GM18517 (cell line): ENCODE measurements around the gene TBCE.
A peak's percentile ranks its signal among the peaks of the same experiment; 100 is the strongest.

Source experiments
- ATAC-seq: cut with Tn5 transposase; IDR thresholded peaks from one replicate; pipeline ENCODE4 v1.9.1; 2021; ENCODE audit warnings: mild to moderate bottlenecking, moderate library complexity; ENCODE audit not compliant: unreplicated experiment

TBCE gene

DNA sequence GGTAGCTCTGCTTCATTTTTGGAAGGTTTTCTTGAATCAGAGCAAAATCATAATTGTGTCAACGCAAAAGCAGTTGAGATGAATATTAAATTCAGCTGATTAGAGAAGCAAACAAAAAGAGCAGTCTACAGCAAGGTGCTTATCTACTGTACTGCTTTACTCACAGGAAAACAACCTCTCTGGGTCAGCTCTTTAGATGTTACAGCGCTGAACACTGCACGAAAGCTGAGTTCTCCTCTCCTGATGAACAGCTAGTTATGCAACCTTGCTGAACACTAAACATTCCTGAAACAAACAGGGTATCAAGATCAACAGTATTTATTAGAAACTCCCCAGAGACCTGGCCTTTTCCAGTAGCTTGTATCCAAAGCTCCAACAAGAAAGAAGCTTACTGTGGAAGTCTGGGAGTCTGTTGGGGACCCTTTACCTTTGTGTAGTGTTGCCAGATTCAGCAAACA lies 41.3 kb downstream of the TBCE start:
- ATAC-seq: no peak

DNA sequence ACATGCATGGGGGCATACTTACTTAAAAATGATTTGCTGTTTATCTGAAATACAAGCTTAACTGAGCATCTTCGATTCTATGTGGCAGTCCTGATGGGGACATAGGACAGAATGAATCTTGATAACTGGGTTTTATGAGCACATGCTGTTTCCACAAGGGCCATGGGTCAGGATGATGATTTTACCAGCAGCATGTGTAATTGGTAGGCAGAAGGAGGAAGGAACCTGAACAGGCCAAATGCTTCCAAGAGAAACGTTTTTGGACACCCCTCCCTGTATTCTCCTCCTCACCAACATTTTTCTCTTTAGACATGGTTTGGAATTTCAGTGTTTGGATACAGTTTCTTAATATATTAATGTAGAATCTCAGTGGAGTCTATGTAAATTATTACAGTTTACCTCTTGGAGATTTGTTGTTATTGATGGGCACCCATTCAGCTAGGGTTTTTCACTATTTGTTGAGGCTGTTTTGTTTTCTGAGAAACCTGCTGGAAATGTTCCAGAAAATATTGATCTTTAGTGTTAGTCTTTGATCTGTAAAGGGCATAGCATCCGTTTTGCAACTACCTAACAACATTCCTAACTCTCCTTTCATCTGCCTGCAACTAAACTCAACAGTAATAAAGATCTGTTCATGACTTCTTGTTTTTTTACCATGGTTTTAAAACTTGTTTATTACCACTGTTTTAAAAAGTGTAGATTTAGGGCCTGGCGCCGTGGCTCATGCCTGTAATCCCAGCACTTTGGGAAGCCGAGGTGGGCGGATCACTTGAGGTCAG lies 42.0 kb downstream of the TBCE start:
- ATAC-seq: no peak

DNA sequence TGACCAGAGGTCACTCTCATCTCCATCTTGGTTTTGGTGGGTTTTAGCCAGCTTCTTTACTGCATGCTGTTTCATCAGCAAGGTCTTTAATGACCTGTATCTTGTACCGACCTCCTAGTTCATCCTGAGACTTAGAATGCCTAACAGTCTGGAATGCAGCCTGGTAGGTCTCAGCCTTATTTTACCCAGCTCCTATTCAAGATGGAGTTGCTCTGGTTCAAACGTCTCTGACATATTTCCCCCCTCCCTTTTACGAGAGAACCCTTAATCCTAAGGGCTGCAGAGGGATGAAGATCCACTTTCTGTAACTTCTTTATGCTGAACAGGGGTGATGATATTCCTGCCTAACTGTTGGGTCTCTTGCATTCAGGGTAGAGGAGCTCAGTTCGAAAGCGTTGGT lies 43.2 kb downstream of the TBCE start:
- no peak for ATAC-seq

DNA sequence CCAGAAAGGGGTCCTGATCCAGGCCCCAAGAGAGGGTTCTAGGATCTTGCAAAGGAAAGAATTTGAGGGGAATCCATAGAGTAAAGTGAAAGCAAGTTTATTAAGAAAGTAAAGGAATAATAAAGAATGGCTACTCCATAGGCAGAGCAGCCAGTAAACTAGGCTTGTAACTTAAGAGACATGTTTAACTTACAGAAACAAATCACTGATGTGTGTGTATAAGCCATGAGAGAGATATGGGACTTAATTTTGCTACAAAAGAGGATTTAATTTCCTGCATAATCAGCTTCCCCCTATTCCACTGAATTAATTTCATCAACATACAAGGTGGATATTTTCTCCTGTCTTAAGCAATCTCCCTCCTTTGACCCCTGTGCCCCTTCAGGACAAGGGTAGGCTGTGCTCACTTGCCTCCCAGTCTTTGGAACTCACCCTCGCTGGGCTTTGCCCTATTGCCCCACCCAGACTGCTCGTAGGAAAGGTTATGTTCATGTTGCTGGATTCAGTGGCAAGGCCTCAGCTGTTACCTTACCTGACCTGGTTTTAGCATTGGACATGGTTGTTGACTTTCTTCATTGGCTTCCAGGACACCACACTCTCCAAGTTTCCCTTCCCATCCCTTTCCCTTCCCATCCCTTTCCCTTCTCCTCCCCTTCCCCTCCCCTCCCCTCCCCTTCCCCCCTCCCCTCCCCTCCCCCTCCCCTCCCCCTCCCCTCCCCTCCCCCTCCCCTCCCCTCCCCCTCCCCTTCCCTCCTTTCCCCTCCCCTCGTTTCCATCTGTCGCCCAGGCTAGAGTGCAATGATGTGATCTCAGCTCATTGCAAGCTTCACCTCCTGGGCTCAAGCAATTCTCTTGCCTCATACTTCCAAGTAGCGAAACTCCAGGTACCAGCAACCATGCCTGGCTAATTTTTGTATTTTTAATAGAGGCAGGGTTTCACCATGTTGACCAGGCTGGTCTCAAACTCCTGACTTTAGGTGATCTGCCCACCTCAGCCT lies 44.6 kb downstream of the TBCE start:
- no peak for ATAC-seq

DNA sequence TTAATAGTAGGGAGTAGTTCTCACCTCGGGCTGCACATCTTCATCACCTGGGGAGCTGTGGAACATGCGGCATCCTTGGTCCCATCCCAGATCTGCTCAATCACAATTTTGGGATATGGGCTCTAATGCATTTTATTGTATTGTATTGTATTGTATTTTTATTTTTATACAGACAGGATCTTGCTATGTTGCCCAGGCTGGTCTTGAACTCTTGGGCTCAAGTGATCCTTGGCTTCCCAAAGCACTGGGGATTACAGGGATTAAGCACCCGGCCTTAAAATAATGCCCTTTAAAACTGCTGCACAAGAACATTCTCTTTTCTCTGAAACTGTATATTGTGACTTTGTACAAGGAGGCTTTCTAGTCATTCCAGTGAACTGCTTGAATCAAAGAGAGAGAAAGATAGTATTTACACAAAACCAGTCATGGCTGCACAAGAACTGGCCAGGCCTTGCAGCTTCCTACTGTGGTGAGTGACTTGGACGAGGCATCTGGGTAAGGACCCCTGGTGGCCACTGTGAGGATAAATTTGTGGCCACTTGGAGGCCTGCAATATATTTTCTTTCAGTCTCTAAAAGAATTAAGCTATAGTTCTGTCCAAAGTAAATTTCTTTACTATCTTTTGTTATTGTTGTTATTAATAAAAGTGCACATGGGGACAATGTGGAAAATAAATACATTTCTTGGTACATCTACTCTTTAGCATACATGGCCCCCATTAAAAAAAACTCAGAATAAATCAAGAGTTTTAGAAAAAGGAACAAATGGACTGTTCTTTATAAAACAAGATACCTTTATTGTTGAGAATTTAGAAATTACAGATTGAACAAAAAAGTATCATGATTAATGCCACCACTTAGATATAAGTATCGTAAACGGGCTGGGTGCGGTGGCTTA lies 48.0 kb downstream of the TBCE start:
- ATAC-seq: peak; percentile 67

DNA sequence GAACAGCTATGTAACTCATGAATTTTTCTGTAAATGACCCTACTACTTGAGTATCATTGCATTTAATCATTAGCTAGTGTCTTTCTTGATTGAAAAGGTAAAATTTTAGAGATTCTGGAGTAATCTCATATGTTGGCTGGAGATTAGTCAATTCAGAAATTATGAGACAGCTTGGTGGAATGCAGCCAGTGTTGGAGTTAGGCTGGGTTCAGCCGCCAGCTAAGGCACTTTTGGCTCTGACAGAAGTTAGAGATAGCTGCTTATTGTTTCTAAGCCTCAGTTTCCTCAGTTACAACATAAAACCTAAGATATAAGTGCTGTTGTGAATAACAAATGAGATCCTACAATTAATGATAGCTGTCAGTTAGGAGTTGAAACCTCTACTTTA lies 49.4 kb downstream of the TBCE start:
- no peak for ATAC-seq

DNA sequence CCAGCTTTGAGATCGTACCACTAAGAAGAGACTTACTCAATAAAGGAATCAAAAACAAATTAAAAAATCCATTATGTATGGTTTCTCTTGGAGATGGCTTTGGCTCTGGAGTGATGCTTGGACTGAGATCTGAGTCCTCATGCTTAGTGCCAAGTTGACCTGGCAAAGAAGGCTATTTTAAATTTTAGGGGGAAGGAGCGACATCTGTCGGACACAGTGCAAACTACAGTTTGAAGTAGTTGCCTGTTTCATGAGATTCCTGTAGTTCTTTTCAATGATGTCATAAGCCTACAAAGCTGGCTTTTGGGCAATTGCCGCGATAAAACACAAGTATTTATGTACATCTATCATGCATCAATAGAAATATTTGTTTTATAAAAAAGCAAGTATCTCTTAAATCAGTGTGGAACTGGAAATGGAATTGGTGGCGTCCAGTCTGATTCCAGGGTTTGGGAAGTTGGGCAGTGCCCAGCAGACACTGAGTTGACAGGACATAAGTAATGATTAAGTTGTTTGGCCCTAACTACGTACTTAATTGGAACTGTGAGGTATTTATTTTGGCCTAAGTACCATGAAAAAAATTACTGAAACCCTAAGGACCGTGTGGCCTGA lies 50.0 kb downstream of the TBCE start:
- ATAC-seq: peak; percentile 52

DNA sequence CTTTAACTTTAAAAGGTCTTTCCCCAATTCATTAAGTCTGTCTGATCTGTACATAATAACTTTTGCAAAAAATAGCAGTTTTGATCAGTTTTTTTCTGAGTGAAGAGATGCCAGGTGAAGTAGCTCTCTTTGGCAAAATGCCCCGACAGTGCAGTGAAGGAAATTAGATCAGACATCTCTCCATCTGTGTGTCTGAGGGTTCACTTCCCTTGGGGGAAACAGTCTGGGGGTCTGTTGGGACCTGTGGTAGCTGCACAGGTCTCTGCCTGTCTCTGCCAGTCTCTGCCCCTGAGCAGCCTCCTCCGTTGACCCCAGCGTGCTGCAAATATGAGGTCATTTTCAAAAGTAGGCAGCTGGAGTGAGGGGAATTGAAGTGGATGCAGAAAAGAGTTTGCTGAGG lies 54.5 kb downstream of the TBCE start:
- ATAC-seq: no peak

DNA sequence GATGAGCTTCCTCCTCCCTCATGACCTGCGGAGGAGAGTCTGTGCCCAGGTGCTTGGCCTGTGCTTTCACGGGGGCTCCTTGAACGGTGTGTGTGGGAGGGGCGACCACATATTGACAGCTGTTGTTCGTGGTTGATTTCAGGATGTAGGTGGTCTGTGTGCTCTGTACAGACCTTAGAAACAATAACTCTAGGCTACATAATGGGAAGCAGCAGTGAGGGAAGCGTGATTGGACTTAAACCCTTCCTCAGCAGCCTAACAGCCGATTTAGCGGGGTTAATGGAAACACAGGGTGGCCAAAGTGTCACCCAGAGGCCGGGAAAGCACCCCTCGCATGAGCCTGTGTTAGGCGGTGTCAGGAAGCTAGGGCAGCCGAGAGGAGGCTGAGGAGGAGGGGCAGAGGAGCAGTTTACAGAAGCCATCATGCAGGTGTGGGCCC lies 56.0 kb downstream of the TBCE start:
- ATAC-seq: no peak

DNA sequence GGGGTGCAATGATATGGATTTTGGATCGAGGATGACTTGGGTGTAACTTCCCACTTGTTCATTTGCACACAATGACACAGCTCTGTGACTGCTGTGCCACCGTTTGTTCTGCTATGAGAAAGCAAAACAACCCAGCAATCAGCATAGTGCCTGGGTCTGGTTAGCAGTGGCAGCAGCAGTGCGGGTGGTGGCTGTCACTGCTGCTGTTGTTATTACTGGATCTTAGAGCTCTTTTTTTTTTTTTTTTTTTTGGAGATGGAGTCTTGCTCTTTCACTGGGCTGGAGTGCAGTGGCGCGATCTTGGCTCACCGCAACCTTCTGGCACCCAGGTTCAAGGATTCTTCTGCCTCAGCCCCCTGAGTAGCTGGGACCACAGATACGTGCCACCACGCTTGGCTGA lies 56.9 kb downstream of the TBCE start:
- ATAC-seq: no peak

DNA sequence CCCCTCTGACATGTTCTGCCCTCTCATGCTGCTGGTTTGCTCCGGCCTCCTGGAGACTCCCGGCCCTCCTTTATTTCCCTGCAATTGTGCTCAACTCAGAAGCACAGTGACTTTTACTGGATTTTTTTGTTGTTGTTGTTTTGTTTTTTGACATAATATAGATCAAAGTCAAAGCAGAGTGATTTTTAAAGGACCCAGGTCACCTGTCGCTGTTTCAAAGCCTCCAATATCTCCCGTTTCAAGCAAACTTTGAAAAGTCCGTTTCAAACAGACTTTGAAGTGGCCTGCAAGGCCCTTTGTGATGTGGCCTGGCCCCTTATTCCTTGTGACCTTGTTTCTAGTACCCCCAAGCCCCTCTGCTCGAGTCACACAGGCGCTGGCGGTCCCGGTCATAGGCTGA lies 58.1 kb downstream of the TBCE start:
- ATAC-seq: no peak

DNA sequence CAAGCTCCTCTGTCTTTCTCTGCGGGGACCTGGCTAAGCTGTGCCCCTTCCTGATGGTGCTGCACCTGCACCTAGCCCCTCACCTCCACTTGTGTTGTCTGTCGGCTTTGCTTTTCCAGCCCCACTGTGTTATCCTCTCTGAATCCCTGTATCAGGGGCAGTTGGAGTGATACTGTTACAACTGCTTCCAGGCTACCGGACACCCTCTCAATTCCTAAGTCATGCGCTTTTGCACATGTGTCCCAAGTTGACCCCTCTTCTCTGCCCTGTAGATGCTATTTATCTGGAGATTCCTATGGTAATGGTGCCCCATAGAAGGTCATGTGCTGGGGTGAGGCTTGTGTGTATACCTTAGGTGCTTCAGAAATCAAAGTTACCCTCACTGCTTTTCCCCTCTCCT lies 58.9 kb downstream of the TBCE start:
- ATAC-seq: no peak

DNA sequence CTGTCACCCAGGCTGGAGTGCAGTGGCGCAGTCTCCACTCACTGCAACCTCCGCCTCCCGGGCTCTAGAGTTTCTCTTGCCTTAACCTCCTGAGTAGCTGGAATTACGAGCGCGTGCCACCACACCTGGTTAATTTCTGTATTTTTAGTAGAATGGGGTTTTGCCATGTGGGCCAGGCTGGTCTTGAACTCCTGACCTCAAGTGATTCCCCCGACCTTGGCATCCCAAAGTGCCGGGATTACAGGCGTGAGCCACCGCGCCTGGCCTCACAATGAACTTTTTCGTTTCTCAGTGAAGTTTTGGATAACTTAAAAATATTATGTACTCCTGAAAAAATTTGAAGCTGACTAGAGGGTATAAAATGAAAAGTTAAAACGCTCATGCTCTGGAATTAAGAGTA lies 59.5 kb downstream of the TBCE start:
- no peak for ATAC-seq

DNA sequence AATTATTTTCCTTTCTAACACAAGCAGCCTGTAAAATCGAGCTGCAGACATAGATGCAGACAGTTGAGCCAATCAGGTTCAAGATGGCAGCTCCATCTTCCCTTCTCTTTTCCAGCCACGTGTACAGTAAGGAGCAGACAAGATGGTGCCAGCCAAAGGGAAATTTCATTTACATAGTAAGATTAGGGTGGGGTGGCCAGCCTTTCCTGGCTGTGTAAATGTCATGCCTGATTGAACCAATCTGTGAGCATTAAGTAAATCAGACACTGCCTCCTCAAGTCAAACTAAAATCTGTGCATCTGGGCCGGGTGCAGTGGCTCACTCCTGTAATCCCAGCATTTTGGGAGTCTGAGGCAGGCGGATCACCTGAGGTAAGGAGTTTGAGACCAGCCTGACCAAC lies 60.2 kb downstream of the TBCE start:
- ATAC-seq: no peak

DNA sequence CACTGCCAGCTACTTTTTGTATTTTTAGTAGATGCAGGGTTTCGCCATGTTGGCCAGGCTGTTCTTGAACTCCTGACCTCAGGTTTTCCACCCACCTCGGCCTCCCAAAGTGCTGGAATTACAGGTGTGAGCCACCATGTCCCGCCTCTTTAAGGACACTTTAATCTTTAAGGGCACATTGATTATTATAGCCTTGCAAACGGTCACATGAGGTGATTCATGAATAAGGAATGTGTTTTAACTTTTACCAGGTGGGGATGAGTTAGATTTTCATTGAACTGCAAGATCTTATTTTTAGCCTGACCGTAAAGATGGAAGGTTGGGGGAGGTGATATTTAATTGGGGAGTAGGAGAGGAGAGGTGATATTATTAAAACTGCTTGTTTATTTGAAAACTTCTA lies 61.9 kb downstream of the TBCE start:
- no peak for ATAC-seq

DNA sequence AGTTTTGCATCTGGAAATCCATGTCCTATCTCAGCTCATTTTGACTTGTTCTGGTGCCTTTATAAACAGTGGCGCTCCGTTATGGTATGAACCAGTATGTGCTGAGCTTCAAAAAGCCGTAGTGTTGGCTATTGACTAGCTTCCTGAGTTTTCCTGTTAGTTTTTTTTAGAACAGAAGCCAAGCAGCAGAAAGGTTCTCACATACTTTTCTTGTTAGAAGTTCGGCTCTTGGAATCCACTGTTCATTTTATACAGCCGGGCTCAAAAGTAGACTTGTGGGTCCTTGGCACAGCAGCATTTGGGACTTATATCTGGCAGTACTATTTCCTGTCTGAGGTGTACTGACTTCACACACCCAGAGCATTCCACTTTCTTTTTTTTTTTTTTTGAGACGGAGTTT lies 63.8 kb downstream of the TBCE start:
- no peak for ATAC-seq

DNA sequence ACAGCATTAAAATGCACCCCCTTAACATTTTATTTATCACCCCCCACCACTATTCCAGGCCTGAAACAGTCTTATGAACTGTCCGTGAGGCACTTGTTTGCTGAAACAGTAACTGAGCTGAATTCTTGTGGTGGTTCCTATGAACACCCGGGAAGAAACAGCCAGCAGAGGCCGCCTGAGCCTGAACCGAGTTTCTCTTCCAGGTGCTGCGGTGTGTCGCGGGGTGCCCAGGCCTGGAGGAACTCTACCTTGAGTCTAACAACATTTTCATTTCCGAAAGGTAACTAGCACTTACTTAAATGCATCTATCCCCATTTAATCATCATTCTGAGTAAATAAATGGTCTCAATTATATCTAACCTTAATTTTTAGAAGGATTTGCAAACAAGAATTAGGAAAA lies 66.8 kb downstream of the TBCE start:
- no peak for ATAC-seq

DNA sequence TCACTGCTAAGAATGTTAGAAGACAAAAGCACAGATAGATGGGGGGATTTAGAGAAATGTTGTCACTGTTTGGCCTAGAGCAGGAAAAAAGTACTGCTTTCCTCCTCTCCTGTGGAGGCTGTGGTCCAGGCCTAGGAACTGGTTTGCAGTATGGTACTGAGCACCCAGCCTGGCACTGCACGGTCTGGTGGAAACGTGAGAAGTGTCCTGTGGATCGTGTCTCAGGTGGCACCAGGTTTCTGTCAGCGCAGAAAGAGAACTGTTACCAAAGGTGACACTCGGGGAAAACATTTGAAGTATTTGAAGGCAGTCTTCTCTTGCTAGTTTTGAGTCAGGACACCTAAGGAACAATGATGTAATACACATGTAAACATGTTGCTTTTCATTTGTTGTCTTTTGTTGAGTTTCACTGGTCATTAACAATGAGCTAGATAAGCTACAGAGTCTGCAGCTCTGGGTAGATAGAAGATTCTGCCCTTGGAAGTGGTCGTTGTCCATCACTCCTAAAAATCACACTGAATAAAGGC lies 74.0 kb downstream of the TBCE start:
- ATAC-seq: no peak

DNA sequence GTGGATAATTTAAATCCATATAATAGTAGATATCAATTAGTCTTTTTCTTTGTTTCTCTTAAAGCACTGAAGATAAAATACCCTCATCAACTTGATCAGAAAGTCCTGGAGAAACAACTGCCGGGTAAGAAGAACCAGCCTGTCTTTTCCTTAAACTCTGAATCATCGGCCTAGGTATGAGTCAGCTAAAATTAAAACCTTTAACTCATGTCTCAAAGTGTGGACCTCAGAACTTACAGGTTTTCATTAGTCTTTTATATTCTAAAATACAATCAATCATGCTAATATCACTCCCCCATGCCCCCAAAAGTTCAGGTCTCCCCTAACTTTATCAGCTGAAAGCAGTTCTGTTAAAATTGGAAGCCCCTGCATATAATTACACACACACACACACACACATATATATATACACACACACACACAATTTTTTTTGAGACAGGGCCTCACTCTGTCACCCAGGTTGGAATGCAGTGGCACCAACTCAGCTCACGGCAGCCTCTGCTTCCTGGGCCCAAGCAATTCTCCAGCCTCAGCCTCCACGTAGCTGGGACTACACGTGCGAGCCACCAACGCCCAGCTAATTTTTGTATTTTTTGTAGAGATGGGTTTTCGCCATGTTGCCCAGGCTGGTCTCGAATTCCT lies 75.7 kb downstream of the TBCE start:
- no peak for ATAC-seq

DNA sequence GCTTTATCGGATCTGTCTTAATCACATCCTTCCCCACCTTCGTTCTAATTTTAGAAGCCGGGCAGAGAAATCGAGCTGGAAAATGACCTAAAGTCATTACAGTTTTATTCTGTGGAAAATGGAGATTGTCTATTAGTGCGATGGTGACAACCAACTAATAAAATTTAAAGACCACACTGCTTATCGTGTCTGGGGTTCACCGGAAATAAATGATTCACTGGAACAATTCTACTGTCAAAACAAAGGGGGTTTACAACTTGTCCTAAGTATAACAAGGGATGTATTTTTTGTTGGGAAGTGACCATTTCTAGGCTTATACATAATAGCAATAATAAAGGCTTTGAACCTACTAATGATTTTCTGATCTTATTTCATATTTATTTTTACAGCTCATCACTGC lies 81.4 kb downstream of the TBCE start:
- no peak for ATAC-seq
